Measurements from ENCODE around the gene PKNOX1.
"Not testable (repeated sequence)": the region's sequence is repeated elsewhere in the genome, so short reads cannot be mapped to it uniquely, and the experiment has no call there.

GRCh38 chr21:42958122-42958521 lies 16.2 kb upstream of the PKNOX1 start:
- TF ChIP-seq CTCF, POLR2A (IDR thresholded peaks at IDR 0.05): not testable (repeated sequence)

Data from esophagus squamous epithelium (tissue), 4 donors.